GM11168 (cell line): Measurements from ENCODE around the gene CGB8.

ENCODE experiments used
- in situ Hi-C: fragments of 300-500 bp; cut with MboI; formaldehyde crosslinking; loops from one replicate; pipeline ENCODE4 v1.12.0; 2022; ENCODE audit warnings: low sequenced_read_pairs; ENCODE audit not compliant: unreplicated experiment

CGB8 gene

DNA sequence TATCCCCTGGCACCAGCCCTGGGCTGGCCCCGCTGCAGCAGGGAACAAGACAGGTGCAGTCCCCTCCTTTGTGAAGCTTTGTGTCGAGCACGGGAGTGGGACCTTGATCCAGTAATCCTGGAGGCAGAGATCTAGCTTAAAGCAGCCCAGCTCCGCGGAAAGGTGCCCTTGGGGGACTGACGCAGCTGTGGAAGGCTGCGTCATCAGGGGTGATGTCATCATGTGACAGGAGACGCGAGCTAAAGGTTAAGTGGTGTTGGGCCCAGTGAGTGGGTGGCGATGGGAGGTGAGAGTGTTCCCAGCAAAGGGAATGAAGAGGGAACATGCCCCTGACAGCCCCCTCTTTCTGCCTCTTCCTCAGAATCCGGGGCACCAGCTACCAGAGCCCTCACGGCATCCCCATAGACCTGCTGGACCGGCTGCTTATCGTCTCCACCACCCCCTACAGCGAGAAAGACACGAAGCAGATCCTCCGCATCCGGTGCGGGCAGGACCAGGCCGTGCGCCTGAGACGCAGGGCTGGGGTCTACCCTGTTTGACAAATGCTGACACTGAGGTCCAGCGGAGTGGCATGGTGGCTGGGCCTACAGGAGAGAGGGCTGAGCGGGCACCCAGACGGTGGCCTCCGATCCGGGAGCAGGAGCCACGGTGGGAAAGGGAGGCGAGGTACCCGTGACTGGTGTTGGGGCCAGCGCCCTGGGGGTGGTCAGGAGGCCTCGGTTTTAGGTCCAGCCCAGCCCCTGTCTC, 34.6 kb downstream of the CGB8 start:
- in situ Hi-C loops = no loop called here

DNA sequence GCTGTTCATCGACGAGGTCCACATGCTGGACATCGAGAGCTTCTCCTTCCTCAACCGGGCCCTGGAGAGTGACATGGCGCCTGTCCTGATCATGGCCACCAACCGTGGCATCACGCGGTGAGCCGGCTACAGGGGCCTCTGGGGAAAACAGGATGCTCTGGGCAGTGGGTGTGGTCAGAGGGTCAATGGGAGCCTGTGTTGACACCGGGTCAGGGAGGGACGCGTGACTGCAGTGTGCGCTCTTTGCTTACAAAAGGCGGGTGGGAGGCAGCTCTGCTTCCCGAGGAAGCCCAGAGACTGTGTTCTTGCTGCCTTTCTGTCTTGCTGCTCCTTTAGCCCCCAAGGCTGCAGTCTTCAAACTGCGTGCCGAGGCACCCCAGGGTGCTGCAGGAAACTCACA, 37.7 kb downstream of the CGB8 start:
- in situ Hi-C loops = no loop called here

DNA sequence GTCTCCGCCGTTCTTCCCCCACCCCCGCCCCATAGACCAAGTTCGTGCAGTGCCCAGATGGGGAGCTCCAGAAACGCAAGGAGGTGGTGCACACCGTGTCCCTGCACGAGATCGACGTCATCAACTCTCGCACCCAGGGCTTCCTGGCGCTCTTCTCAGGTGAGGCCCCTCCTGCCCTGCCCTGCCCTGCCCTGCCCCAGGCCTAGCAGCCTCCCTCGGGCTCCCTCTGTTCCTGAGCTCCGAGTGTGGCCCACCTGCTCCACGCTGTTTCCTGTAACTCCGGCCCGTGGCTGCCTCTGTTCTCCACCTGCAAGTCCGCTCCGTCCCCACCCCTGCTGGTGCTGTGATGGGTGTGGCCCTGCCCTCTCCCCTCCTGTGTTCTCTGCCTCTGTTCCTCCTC, 38.5 kb downstream of the CGB8 start:
- in situ Hi-C loops = no loop called here

DNA sequence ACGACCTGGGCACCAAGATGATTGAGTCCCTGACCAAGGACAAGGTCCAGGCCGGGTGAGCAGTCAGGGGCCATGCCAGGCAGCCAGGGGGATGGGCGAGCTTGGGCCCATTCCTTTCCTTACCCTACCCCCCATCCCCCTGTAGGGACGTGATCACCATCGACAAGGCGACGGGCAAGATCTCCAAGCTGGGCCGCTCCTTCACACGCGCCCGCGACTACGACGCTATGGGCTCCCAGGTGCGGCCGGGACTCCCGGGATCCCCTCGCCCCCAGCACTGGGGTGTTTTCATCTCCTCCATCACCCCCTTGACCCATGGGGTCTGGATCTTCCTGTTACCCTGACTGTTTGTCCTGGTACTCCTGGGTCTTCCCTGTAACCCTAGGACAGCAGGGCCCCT, 39.1 kb downstream of the CGB8 start:
- in situ Hi-C loops = no loop called here

DNA sequence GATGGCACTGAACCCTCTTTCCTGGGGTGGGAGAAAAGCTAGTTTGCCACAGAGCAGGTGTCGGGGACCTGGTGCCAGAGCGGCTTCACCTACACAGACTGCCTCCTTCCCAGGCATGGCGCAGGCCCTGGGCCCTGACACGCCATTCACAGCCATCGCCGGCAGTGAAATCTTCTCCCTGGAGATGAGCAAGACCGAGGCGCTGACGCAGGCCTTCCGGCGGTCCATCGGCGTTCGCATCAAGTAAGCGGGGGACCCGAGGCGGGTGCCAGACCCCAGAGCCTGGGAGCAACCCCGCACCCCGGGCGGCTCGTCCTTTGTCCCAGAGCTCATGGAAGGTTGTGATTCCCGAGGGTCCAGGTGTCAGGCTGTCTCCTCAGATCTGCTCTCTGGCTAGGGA, 42.0 kb downstream of the CGB8 start:
- in situ Hi-C loops = no loop called here

DNA sequence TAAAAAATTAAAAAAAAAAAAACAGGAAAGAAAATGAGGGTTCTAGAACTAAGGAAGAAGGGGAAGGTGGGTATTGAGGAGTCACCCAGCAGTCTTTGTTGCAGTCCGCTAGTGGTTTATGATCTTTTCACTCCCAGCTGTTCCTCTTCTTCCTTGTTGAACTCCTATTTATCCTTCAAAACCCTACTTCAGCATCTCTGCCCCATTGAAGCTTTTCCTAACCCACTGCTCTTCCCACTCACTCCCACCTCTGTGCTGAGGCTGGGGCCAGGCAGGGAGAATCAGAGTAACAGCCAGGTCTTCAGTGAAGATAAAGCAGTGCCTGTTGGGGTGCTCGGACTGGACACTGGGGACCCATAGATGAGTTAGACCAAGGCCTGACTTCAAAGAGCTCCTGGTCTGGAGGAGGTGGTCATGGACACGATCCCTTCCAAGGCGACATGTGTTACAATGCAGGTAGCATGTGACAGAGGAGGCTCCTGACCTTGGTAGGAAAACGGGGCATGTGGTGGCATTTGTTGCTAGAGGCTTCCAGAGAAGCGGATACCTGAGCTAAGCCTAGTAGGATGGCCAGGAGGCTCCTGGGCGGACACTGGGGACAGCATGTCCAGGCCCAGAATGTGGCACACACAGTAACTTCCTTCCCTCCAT, 43.8 kb downstream of the CGB8 start:
- in situ Hi-C loops = no loop called here

DNA sequence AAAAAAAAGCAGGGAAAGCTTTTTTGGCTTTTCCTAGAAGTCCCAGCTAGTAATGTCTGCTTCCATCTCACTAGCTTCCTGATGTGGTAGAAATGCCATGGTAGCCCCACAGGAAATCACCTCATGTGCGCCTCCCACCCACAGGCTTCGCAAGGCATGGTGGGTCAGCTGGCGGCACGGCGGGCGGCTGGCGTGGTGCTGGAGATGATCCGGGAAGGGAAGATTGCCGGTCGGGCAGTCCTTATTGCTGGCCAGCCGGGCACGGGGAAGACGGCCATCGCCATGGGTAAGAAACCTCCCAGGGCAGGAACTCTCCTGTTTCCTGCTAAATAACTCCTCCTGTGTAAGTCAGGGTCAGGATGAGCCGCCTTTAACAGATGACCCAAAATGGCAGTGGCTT, 44.8 kb downstream of the CGB8 start:
- in situ Hi-C loops = no loop called here

DNA sequence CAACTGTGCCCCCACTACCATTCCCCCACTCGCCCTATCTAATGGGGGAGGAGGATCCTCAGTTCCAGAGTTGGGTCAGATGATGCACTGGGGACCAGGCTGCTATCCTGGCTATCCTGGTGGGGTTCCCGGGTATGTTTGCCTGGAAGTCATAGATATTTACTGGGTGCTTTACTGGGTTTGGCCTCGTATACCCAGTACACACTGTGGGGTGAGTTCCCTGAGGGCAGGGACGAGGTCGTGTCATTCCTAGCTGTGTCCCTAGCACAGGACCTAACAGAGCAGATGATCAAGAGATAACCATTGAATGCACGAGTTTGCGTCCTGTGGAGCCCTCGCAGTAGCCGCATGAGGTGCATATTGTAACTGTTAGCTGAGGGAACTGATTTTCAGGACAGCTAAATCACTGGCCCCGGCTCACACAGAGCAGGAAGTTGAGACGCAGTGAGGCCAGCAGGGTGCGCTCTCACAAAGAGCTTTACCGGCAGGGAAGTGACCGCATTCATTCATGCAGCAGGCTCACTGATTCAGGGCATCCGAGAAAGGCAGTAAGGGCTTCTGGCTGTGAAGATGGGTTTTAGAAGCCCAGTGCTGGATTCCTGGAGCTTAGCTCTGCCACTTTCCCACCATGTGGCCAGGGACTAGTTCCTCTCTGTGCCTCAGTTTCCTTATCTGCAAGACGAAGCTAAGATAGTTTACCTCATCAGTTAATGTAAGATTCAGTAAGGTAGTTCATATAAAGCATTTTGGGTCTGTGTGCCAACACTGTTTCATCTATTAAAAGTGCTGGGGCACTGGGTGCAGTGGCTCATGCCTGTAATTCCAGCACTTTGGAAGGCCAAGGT, 49.2 kb downstream of the CGB8 start:
- in situ Hi-C loops = no loop called here

DNA sequence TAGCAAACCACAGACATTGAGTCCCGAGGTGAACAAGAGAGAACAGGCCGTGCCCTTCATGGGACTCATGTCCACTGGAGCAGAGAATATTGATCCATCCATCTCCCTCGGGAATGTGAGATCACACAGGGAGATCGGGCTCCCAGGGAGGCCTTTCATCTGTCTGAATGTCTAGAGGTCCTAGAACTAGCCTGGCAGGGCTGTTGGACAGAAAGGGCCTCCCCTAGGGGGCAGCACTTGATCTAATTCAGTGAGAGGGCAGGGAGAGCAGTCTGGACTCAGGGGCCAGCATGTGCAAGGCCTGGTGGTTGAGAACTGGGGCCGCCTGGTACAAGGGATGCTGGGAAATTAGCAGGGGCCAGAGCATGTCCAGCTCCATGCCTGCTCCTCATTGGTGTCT, 50.9 kb downstream of the CGB8 start:
- in situ Hi-C loops = no loop called here
